HepG2 (cell line): ENCODE data around the gene BAHCC1. TPM values are rescaled to one million over a fixed set of nuclear protein-coding genes. Genes with fewer than 3 reads are reported as not detected.

Experiments used
- ADNP ChIP-seq: sonication (generic); formaldehyde crosslinking; IDR thresholded peaks from 2 replicates; pipeline ENCODE4 v1.4.0; 2020; ENCODE audit warnings: missing genetic modification reagents
- ATAD3A ChIP-seq: sonication (generic); formaldehyde crosslinking; IDR thresholded peaks from 2 replicates; pipeline ENCODE4 v1.4.0; 2020; ENCODE audit warnings: missing genetic modification reagents
- BCL6 ChIP-seq: IDR thresholded peaks from 2 replicates; pipeline ENCODE4 v1.6.1; 2016; ENCODE audit warnings: missing genetic modification reagents, missing compliant biosample characterization
- FIP1L1 ChIP-seq: fragments of 200-400 bp; formaldehyde crosslinking; IDR thresholded peaks from 2 replicates; pipeline ENCODE4 v1.6.1; 2018; ENCODE audit warnings: low read depth, mild to moderate bottlenecking, low read length, moderate library complexity, borderline replicate concordance; ENCODE audit not compliant: insufficient read depth
- KAT7 ChIP-seq: IDR thresholded peaks from 2 replicates; pipeline ENCODE4 v1.6.1; 2018; ENCODE audit warnings: borderline replicate concordance, missing compliant biosample characterization
- KAT8 ChIP-seq: IDR thresholded peaks from 2 replicates; pipeline ENCODE4 v1.6.1; 2016; ENCODE audit warnings: missing genetic modification reagents, missing compliant biosample characterization
- KDM5A ChIP-seq: fragments of 200-600 bp; sonication (generic); IDR thresholded peaks from 2 replicates; pipeline ENCODE4 v1.7.0; 2018; ENCODE audit warnings: antibody characterized with exemption, mild to moderate bottlenecking, low read length, borderline replicate concordance
- NFE2 ChIP-seq: sonication (generic); formaldehyde crosslinking; IDR thresholded peaks from 2 replicates; pipeline ENCODE4 v1.4.0; 2020; ENCODE audit warnings: missing genetic modification reagents
- NFIC ChIP-seq: IDR thresholded peaks from 2 replicates; pipeline ENCODE4 v1.6.1; 2012; ENCODE audit warnings: mild to moderate bottlenecking, low read length, inconsistent platforms
- NRL ChIP-seq: sonication (generic); formaldehyde crosslinking; IDR thresholded peaks from 2 replicates; pipeline ENCODE4 v1.5.0; 2020; ENCODE audit warnings: missing genetic modification reagents, mild to moderate bottlenecking, moderate library complexity, borderline replicate concordance
- PCBP2 ChIP-seq: fragments of 200-400 bp; formaldehyde crosslinking; optimal IDR thresholded peaks from 2 replicates; pipeline ENCODE3; 2018; ENCODE audit warnings: low read length, low read depth; ENCODE audit not compliant: poor library complexity, severe bottlenecking
- POLR2AphosphoS2 ChIP-seq: IDR thresholded peaks from 2 replicates; pipeline ENCODE4 v1.6.1; 2011; ENCODE audit warnings: low read depth, low read length, improper control_type of control experiment
- PRDM10 ChIP-seq: sonication (generic); formaldehyde crosslinking; IDR thresholded peaks from 2 replicates; pipeline ENCODE4 v1.4.0; 2020; ENCODE audit warnings: low read depth, missing genetic modification reagents
- RELA ChIP-seq: sonication (generic); formaldehyde crosslinking; IDR thresholded peaks from 2 replicates; pipeline ENCODE4 v1.4.0; 2020; ENCODE audit warnings: missing genetic modification reagents
- SCMH1 ChIP-seq: sonication (generic); formaldehyde crosslinking; IDR thresholded peaks from 2 replicates; pipeline ENCODE4 v1.9.0; 2021; ENCODE audit warnings: missing genetic modification reagents, mild to moderate bottlenecking, borderline replicate concordance
- SYNCRIP ChIP-seq: fragments of 200-400 bp; formaldehyde crosslinking; IDR thresholded peaks from 2 replicates; pipeline ENCODE4 v1.6.1; 2018; ENCODE audit warnings: mild to moderate bottlenecking, low read depth, low read length; ENCODE audit not compliant: insufficient read depth
- TARDBP ChIP-seq: sonication (generic); formaldehyde crosslinking; IDR thresholded peaks from 2 replicates; pipeline ENCODE4 v1.8.0; 2022; ENCODE audit warnings: mild to moderate bottlenecking, missing genetic modification reagents
- TCF12 ChIP-seq, 2 experiments: fragments of 450-650 bp in 1 of 2; sonication (generic) in 1 of 2; formaldehyde crosslinking in 1 of 2; IDR thresholded peaks; 2 replicates each; pipeline versions ENCODE4 v1.6.1 to v1.8.0; 2017 to 2022; ENCODE audit warnings: antibody characterized with exemption in 1 of 2, mild to moderate bottlenecking in 1 of 2, missing genetic modification reagents in 1 of 2, moderate library complexity in 1 of 2
- ZBTB49 ChIP-seq: sonication (generic); formaldehyde crosslinking; IDR thresholded peaks from 2 replicates; pipeline ENCODE4 v1.4.0; 2020; ENCODE audit warnings: missing genetic modification reagents, borderline replicate concordance
- ZFP1 ChIP-seq: IDR thresholded peaks from 2 replicates; pipeline ENCODE4 v1.6.1; 2016
- ZNF24 ChIP-seq: fragments of 450-650 bp; IDR thresholded peaks from 2 replicates; pipeline ENCODE4 v1.6.1; 2017; ENCODE audit warnings: antibody characterized with exemption, mild to moderate bottlenecking
- ZNF547 ChIP-seq: sonication (generic); formaldehyde crosslinking; IDR thresholded peaks from 2 replicates; pipeline ENCODE4 v1.5.1; 2020; ENCODE audit warnings: mild to moderate bottlenecking, missing genetic modification reagents
- ZNF576 ChIP-seq: sonication (generic); formaldehyde crosslinking; IDR thresholded peaks from 2 replicates; pipeline ENCODE4 v1.4.0; 2020; ENCODE audit warnings: mild to moderate bottlenecking, missing genetic modification reagents
- ZNF780A ChIP-seq: sonication (generic); formaldehyde crosslinking; IDR thresholded peaks from 2 replicates; pipeline ENCODE4 v1.8.0; 2022; ENCODE audit warnings: mild to moderate bottlenecking, missing genetic modification reagents, moderate library complexity
- ZSCAN9 ChIP-seq: IDR thresholded peaks from 2 replicates; pipeline ENCODE4 v1.6.1; 2016; ENCODE audit warnings: borderline replicate concordance
- polyA plus RNA-seq, 8 experiments: library from polyadenylated mRNA; depleted of rRNA in 3 of 8; stranded (reverse) in 7 of 8; unstranded in 1 of 8; fragments of >200 nt; fragmentation: Illumina TruSeq in 4 of 8; extraction: Trizol in 4 of 8; gene quantifications; 2 replicates each; pipeline versions ENCODE4 v1.2.1 to v1.2.3, GENCODE V29; 2011 to 2016; ENCODE audit warnings: low read depth in 4 of 8, missing spikeins in 1 of 8, mixed read lengths in 1 of 8; ENCODE audit not compliant: insufficient read depth in 1 of 8
- total RNA-seq, 5 experiments: library from RNA; depleted of rRNA; stranded (reverse); fragments of >200 nt; fragmentation: Illumina TruSeq; extraction: Trizol; gene quantifications; 2 replicates each; pipeline ENCODE4 v1.2.3, GENCODE V29; 2016; ENCODE audit warnings: low read depth in 1 of 5

Gene BAHCC1
- total and polyA plus RNA-seq, 2 of the 13 experiments (the other 11 are each of a cell fraction or from before 2014, with no cell fraction given) = 1.4 to 1.7 TPM

GRCh38 chr17:81387100-81388090, 7.9 kb upstream of the BAHCC1 start (continued):
- TF ChIP-seq PCBP2 (no peak), RELA (no peak), POLR2AphosphoS2 (no peak), NFE2 (CRISPR knock-in tag) (no peak), ZFP1 (CRISPR knock-in tag) (no peak), FIP1L1 (peak; percentile 67; the same call in 1 of the 2 replicates), TCF12 (IDR thresholded peaks at IDR 0.05) (no peak), TCF12 (CRISPR knock-in tag; IDR thresholded peaks at IDR 0.05) (no peak), ADNP (CRISPR knock-in tag) (no peak), ZNF24 (no peak), PRDM10 (CRISPR knock-in tag) (no peak), KDM5A (no peak), ZBTB49 (CRISPR knock-in tag) (no peak), KAT7 (CRISPR knock-in tag) (no peak), KAT8 (CRISPR knock-in tag) (0 out of 2 replicates have a peak, but pooled peaks have one; percentile 34), TARDBP (CRISPR knock-in tag) (no peak), ZNF576 (CRISPR knock-in tag) (no peak), NRL (CRISPR knock-in tag) (no peak), ZNF547 (CRISPR knock-in tag) (no peak), ATAD3A (CRISPR knock-in tag) (no peak), SCMH1 (CRISPR knock-in tag) (no peak), SYNCRIP (no peak), ZSCAN9 (no peak), BCL6 (CRISPR knock-in tag) (no peak), NFIC (no peak), ZNF780A (CRISPR knock-in tag) (no peak)
